ENCODE data around the gene KCNMB2.
"Not testable (repeated sequence)": the region's sequence is repeated elsewhere in the genome, so short reads cannot be mapped to it uniquely, and the experiment has no call there.

The KCNMB2 gene

GRCh38 chr3:178736300-178736699 is 200.1 kb downstream of the KCNMB2 start:
- DNase-seq (ENCODE audit: low read depth, low spot score), result no peak
- no peaks in the 10 kb centered on the region for H3K36me3 ChIP-seq (ENCODE audit: insufficient read depth, low read length)
- TF ChIP-seq POLR2AphosphoS5 (IDR thresholded peaks at IDR 0.05; ENCODE audit: borderline replicate concordance, low read depth, low read length), result no peak
- no peak for TF ChIP-seq FOXP2 (optimal IDR thresholded peaks at IDR 0.05; ENCODE audit: control extremely low read depth, extremely low read length, insufficient read depth)
- no peak for TF ChIP-seq EZH2 (IDR thresholded peaks at IDR 0.05)
- no peak overlapping the region for H3K4me3 ChIP-seq
- H3K9ac ChIP-seq (ENCODE audit: insufficient read length), result no peak overlapping the region
- no peak overlapping the region for H3K27ac ChIP-seq
- H3K9me3 ChIP-seq (ENCODE audit: low read depth, low read length), result no peaks in the 10 kb centered on the region

- H3K4me3 ChIP-seq, result no peak overlapping the region
- H3K9ac ChIP-seq (ENCODE audit: insufficient read length), result no peak overlapping the region
- no peaks in the 10 kb centered on the region for H3K36me3 ChIP-seq (ENCODE audit: insufficient read depth, low read length)
- DNase-seq (ENCODE audit: low read depth, low spot score), result no peak
- no peak overlapping the region for H3K27ac ChIP-seq
- H3K9me3 ChIP-seq (ENCODE audit: low read depth, low read length), result no peaks in the 10 kb centered on the region
- TF ChIP-seq FOXP2 (optimal IDR thresholded peaks at IDR 0.05; ENCODE audit: control extremely low read depth, extremely low read length, insufficient read depth), result no peak
- no peak for TF ChIP-seq POLR2AphosphoS5 (IDR thresholded peaks at IDR 0.05; ENCODE audit: borderline replicate concordance, low read depth, low read length)
- no peak for TF ChIP-seq EZH2 (IDR thresholded peaks at IDR 0.05)
These were observed 203.5 kb downstream of the KCNMB2 start for GRCh38 chr3:178739720-178740119.

DNA sequence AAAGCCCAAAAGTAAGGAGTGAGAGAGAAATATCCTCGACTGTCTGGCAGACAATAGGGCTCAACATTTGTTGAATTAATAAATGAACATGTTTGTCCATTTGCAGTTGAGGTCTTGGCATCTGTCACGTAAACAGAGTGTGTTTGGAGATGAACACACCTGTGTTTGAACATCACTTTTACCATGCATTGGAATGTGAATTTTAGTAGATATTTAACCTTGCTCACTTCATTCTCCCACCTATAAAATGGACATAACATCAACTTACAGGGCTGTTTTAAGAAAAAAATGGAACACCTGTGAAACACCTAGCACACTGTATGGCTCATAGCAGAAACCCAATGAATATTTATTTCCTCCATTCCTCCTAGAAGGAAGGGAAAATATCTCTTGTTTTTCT is 204.8 kb downstream of the KCNMB2 start:
- TF ChIP-seq EZH2 (IDR thresholded peaks at IDR 0.05), result no peak
- TF ChIP-seq POLR2AphosphoS5 (IDR thresholded peaks at IDR 0.05; ENCODE audit: borderline replicate concordance, low read depth, low read length), result no peak
- no peak for TF ChIP-seq FOXP2 (optimal IDR thresholded peaks at IDR 0.05; ENCODE audit: control extremely low read depth, extremely low read length, insufficient read depth)
- no peak overlapping the region for H3K9ac ChIP-seq (ENCODE audit: insufficient read length)
- H3K27ac ChIP-seq, result no peak overlapping the region
- no peaks in the 10 kb centered on the region for H3K36me3 ChIP-seq (ENCODE audit: insufficient read depth, low read length)
- H3K4me3 ChIP-seq, result no peak overlapping the region
- no peak for DNase-seq (ENCODE audit: low read depth, low spot score)
- H3K9me3 ChIP-seq (ENCODE audit: low read depth, low read length), result no peaks in the 10 kb centered on the region

- no peak overlapping the region for H3K9ac ChIP-seq (ENCODE audit: insufficient read length)
- H3K9me3 ChIP-seq (ENCODE audit: low read depth, low read length), result no peaks in the 10 kb centered on the region
- no peaks in the 10 kb centered on the region for H3K36me3 ChIP-seq (ENCODE audit: insufficient read depth, low read length)
- TF ChIP-seq EZH2 (IDR thresholded peaks at IDR 0.05) (no peak), FOXP2 (optimal IDR thresholded peaks at IDR 0.05; ENCODE audit: control extremely low read depth, extremely low read length, insufficient read depth) (no peak), POLR2AphosphoS5 (IDR thresholded peaks at IDR 0.05; ENCODE audit: borderline replicate concordance, low read depth, low read length) (no peak)
- no peak for DNase-seq (ENCODE audit: low read depth, low spot score)
- no peak overlapping the region for H3K27ac ChIP-seq
- no peak overlapping the region for H3K4me3 ChIP-seq
These were observed 207.1 kb downstream of the KCNMB2 start for GRCh38 chr3:178743297-178743696.

DNA sequence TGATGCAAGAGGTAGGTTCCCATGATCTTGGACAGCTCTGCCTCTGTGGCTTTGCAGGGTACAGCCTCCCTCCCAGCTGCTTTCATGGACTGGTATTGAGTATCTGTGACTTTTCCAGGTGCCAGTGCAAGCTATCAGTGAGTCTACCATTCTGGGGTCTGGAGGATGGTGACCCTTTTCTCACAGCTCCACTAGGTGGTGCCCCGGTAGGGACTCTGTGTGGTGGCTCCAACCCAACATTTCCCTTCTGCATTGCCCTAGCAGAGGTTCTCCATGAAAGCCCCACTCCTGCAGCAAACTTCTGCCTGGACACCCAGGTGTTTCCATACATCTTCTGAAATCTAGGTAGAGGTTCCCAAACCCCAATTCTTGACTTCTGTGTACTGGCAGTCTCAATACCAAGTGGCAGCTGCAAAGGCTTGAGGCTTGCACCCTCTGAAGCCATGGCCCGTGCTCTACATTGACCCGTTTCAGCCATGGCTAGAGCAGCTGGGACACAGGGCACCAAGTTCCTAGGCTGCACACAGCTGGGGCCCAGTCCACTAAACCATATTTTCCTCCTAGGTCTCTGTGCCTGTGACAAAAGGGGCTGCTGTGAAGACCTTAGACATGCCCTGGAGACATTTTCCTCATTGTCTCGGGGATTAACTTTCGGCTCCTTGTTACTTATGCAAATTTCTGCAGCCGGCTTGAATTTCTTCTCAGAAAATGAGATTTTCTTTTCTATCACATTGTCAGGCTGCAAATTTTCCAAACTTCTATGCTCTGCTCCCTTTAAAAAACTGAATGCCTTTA is 209.8 kb downstream of the KCNMB2 start:
- DNase-seq (ENCODE audit: low read depth, low spot score); H3K36me3 ChIP-seq (ENCODE audit: insufficient read depth, low read length); H3K27ac ChIP-seq; H3K9ac ChIP-seq (ENCODE audit: insufficient read length); H3K9me3 ChIP-seq (ENCODE audit: low read depth, low read length); H3K4me3 ChIP-seq: not testable (repeated sequence)

DNA sequence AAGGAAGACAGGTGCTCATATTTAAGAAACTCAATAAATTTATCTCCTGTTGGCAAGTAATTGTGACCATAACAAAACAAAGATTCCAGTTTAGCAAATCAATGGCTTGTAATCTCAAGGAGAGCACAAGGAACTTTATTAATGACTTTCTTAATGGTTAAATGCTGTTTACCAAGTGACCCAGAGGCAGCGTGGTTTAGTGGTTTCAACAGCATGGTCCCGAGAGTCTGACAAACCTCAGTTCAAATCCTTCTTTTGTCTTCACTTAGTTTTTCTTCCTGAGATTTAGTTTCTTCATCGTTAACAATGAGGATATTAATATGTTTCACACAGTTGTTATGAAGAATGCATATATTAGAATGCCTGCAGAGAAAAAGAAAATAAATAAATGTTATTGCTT is 212.6 kb downstream of the KCNMB2 start:
- no peak for TF ChIP-seq EZH2 (IDR thresholded peaks at IDR 0.05)
- TF ChIP-seq FOXP2 (optimal IDR thresholded peaks at IDR 0.05; ENCODE audit: control extremely low read depth, extremely low read length, insufficient read depth), result no peak
- no peak for TF ChIP-seq POLR2AphosphoS5 (IDR thresholded peaks at IDR 0.05; ENCODE audit: borderline replicate concordance, low read depth, low read length)
- no peaks in the 10 kb centered on the region for H3K36me3 ChIP-seq (ENCODE audit: insufficient read depth, low read length)
- no peak overlapping the region for H3K27ac ChIP-seq
- no peak overlapping the region for H3K9ac ChIP-seq (ENCODE audit: insufficient read length)
- no peak for DNase-seq (ENCODE audit: low read depth, low spot score)
- no peaks in the 10 kb centered on the region for H3K9me3 ChIP-seq (ENCODE audit: low read depth, low read length)
- no peak overlapping the region for H3K4me3 ChIP-seq

- Histone ChIP-seq H3K9ac (ENCODE audit: insufficient read length) (no peak overlapping the region), H3K9me3 (ENCODE audit: low read depth, low read length) (no peaks in the 10 kb centered on the region), H3K4me3 (no peak overlapping the region), H3K27ac (no peak overlapping the region), H3K36me3 (ENCODE audit: insufficient read depth, low read length) (no peaks in the 10 kb centered on the region)
- no peak for DNase-seq (ENCODE audit: low read depth, low spot score)
- TF ChIP-seq EZH2 (IDR thresholded peaks at IDR 0.05) (no peak), FOXP2 (optimal IDR thresholded peaks at IDR 0.05; ENCODE audit: control extremely low read depth, extremely low read length, insufficient read depth) (no peak), POLR2AphosphoS5 (IDR thresholded peaks at IDR 0.05; ENCODE audit: borderline replicate concordance, low read depth, low read length) (no peak)
These were observed 213.2 kb downstream of the KCNMB2 start for GRCh38 chr3:178749471-178749870.

DNA sequence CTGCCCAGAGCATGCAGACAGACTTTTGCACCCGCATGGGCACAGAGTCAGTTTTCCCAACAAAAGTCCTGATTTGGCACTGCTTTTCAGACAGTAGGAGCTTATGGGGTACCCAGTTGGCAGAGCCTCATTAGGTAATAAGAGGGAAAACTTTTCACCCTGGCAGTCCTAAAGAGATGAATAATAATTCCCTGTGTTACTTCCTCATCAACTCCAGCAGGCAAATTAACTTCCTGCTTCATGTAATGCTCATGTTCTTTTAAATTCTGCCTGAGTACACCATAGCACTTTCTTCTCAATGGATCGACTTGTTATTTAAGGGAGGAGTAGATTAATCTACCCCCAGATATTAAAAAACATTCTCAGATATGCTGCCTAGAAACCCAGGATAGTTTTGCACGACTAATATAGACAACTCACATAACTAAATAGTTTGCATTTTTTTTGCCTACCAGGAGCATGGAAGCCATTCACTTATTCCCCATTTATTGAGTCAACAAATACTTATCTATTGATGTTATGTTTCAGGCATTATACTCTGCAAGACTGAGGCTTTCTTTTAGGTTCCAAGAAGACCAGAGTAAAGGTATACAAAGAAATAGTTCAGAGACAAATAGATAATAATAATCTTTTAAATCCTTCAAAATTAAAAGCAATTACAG is 214.5 kb downstream of the KCNMB2 start:
- DNase-seq (ENCODE audit: low read depth, low spot score), result no peak
- Histone ChIP-seq H3K36me3 (ENCODE audit: insufficient read depth, low read length) (no peaks in the 10 kb centered on the region), H3K27ac (no peak overlapping the region), H3K4me3 (no peak overlapping the region), H3K9ac (ENCODE audit: insufficient read length) (no peak overlapping the region), H3K9me3 (ENCODE audit: low read depth, low read length) (no peaks in the 10 kb centered on the region)
- TF ChIP-seq EZH2 (IDR thresholded peaks at IDR 0.05), result no peak
- TF ChIP-seq POLR2AphosphoS5 (IDR thresholded peaks at IDR 0.05; ENCODE audit: borderline replicate concordance, low read depth, low read length), result no peak
- TF ChIP-seq FOXP2 (optimal IDR thresholded peaks at IDR 0.05; ENCODE audit: control extremely low read depth, extremely low read length, insufficient read depth), result no peak

Data from SK-N-MC (cell line).